Measurements from ENCODE around the gene CHAMP1. TPM values are rescaled to one million over a fixed set of nuclear protein-coding genes. Genes with fewer than 3 reads are reported as not detected.

Gene CHAMP1
- total and polyA plus RNA-seq, 2 of the 4 experiments (the other 2 are of a cell fraction) = 13.3 to 32.7 TPM

DNA sequence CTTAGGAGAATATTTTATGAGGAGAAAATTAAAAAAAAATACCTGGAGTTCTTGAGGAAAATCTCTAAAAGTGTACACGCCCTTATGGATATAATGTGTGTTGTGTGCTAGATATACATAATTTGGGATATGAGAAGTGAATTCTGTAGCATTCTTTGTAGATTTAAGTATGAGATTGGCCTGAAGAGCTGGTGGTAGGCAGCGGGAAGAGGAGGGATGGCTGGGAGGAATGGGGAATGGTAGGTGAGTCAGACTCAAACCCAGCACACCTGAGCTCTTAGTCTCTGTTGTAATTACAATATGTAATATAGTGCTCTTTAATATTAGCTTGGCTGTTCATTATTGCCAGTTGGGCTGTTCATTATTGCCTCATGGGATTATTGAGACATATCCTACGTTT lies 7.0 kb downstream of the CHAMP1 start:
- H4K8ac ChIP-seq (ENCODE audit: low read depth in 2 of 2, low read length in 2 of 2) = no peak overlapping the region
- DNase-seq (no peak), ATAC-seq (ENCODE audit: low read depth) (no peak)
- intact Hi-C loops (cut with micrococcal nuclease) (no loop called here), in situ Hi-C loops (cut with MboI; ENCODE audit: low sequenced_read_pairs) (no loop called here), dilution Hi-C loops (cut with HindIII; ENCODE audit: low sequenced_read_pairs, unreplicated experiment) (no loop called here)
- no peak overlapping the region for H3K9ac ChIP-seq (ENCODE audit: low read depth, low read length)
- H3K9me1 ChIP-seq (ENCODE audit: insufficient read depth, low read length) = peaks cover 9% of the 10 kb centered on the region
- POLR2A ChIA-PET (ENCODE audit: unreplicated experiment) = no interaction called here
- H3K4ac ChIP-seq (ENCODE audit: low read depth, low read length) = no peak overlapping the region
- H3K9me3 ChIP-seq (ENCODE audit: control insufficient read depth, insufficient read depth, low read length) = no peaks in the 10 kb centered on the region
- no peak overlapping the region for H2AK9ac ChIP-seq (replicated peaks; ENCODE audit: low read depth, low read length, poor library complexity)
- peaks cover 27% of the 10 kb centered on the region for H3K36me3 ChIP-seq (ENCODE audit: control insufficient read depth, insufficient read depth, low read length)
- BruUV-seq (replicated peaks) = no TSS peak
- no peak overlapping the region for H2BK15ac ChIP-seq (ENCODE audit: low read depth, low read length)
- TF ChIP-seq POLR2A (IDR thresholded peaks at IDR 0.05; ENCODE audit: low read depth, low read length) = no peak
- TF ChIP-seq SMC3 (IDR thresholded peaks at IDR 0.05; ENCODE audit: low read depth, low read length) = no peak
- TF ChIP-seq MAZ (IDR thresholded peaks at IDR 0.05; ENCODE audit: borderline replicate concordance, low read depth, low read length) = no peak
- TF ChIP-seq MXI1 (IDR thresholded peaks at IDR 0.05; ENCODE audit: borderline replicate concordance, low read depth, low read length) = no peak
- TF ChIP-seq, protein P1, sequence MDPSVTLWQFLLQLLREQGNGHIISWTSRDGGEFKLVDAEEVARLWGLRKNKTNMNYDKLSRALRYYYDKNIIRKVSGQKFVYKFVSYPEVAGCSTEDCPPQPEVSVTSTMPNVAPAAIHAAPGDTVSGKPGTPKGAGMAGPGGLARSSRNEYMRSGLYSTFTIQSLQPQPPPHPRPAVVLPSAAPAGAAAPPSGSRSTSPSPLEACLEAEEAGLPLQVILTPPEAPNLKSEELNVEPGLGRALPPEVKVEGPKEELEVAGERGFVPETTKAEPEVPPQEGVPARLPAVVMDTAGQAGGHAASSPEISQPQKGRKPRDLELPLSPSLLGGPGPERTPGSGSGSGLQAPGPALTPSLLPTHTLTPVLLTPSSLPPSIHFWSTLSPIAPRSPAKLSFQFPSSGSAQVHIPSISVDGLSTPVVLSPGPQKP (IDR thresholded peaks at IDR 0.05; ENCODE audit: borderline replicate concordance, low read depth, low read length) = no peak
- no peak for TF ChIP-seq NFE2L2 (IDR thresholded peaks at IDR 0.05; ENCODE audit: low read depth, low read length)
- no peak for TF ChIP-seq RFX5 (IDR thresholded peaks at IDR 0.05; ENCODE audit: low read depth, low read length)
- no peak for TF ChIP-seq RCOR1 (IDR thresholded peaks at IDR 0.05; ENCODE audit: insufficient replicate concordance, low read length)
- no peak for TF ChIP-seq FOS (IDR thresholded peaks at IDR 0.05; ENCODE audit: low read depth, low read length)
- TF ChIP-seq, protein P2, sequence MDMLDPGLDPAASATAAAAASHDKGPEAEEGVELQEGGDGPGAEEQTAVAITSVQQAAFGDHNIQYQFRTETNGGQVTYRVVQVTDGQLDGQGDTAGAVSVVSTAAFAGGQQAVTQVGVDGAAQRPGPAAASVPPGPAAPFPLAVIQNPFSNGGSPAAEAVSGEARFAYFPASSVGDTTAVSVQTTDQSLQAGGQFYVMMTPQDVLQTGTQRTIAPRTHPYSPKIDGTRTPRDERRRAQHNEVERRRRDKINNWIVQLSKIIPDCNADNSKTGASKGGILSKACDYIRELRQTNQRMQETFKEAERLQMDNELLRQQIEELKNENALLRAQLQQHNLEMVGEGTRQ (IDR thresholded peaks at IDR 0.05; ENCODE audit: low read depth, low read length) = no peak
- no peak for TF ChIP-seq RAD21 (IDR thresholded peaks at IDR 0.05; ENCODE audit: low read length)
- peaks cover 36 to 66% of the 10 kb centered on the region in 2 experiments for H3K79me1 ChIP-seq (ENCODE audit: low read depth in 1 of 2, low read length in 2 of 2)
- no peaks in the 10 kb centered on the region for H3K27me3 ChIP-seq (ENCODE audit: control insufficient read depth, insufficient read depth, low read length)
- no peak overlapping the region for H2BK5ac ChIP-seq (ENCODE audit: low read depth, low read length, poor library complexity, severe bottlenecking)
- no peak overlapping the region for H4K5ac ChIP-seq (ENCODE audit: low read depth, low read length)
- peaks cover 45% of the 10 kb centered on the region for H4K20me1 ChIP-seq (ENCODE audit: insufficient read depth, low read length)
- H3K23ac ChIP-seq (ENCODE audit: low read depth, low read length) = no peak overlapping the region
- H3K18ac ChIP-seq (ENCODE audit: low read depth, low read length) = no peak overlapping the region
- H3K4me1 ChIP-seq (ENCODE audit: control insufficient read depth, insufficient read depth, low read length) = peaks cover 12% of the 10 kb centered on the region
- no peak overlapping the region for H3K4me3 ChIP-seq (ENCODE audit: insufficient read depth, low read depth, low read length)
- H2AK5ac ChIP-seq (ENCODE audit: low read depth, low read length) = no peak overlapping the region
- no peak overlapping the region for H4K91ac ChIP-seq (ENCODE audit: insufficient read depth, low read depth, low read length)
- no peak overlapping the region for H3K56ac ChIP-seq (ENCODE audit: extremely low read depth, insufficient read depth, low read length)
- no CpG with 5 or more reads among the region's 3 CpGs for WGBS, 2 experiments (ENCODE audit: extremely low coverage in 2 of 2, insufficient read length in 1 of 2)
- H3K4me2 ChIP-seq (ENCODE audit: low read depth, low read length) = no peak overlapping the region
- no peak overlapping the region for H2AFZ ChIP-seq (replicated peaks; ENCODE audit: low read length, poor library complexity)
- CTCF ChIA-PET = no interaction called here
- H3K14ac ChIP-seq (replicated peaks; ENCODE audit: low read depth, low read length) = no peak overlapping the region
- no peak overlapping the region for H2BK20ac ChIP-seq (ENCODE audit: low read depth, low read length)
- no peak overlapping the region for H2BK120ac ChIP-seq (ENCODE audit: low read depth, low read length)
- no peak overlapping the region for H3K27ac ChIP-seq (ENCODE audit: insufficient read depth, low read length)

Measured in IMR-90 (cell line).